ENCODE measurements around the gene AJAP1.

GRCh38 chr1:4687943-4688342, 33.5 kb downstream of the AJAP1 start:
- no peak for TF ChIP-seq CTCF (tag by site-specific recombination; IDR thresholded peaks at IDR 0.05)
- TF ChIP-seq KLF10 (tag by site-specific recombination; IDR thresholded peaks at IDR 0.05) = no peak
- no peak for TF ChIP-seq REPIN1 (tag by site-specific recombination; IDR thresholded peaks at IDR 0.05; ENCODE audit: low read depth)
- no peak for TF ChIP-seq PBX3 (CRISPR knock-in tag; IDR thresholded peaks at IDR 0.05)
- TF ChIP-seq GLI2 (tag by site-specific recombination; IDR thresholded peaks at IDR 0.05; ENCODE audit: borderline replicate concordance, low read depth) = no peak
- TF ChIP-seq ZNF449 (tag by site-specific recombination; IDR thresholded peaks at IDR 0.05) = no peak
- no peak for TF ChIP-seq TRIM28 (IDR thresholded peaks at IDR 0.05; ENCODE audit: borderline replicate concordance, low read length)
- no peak for TF ChIP-seq BCL6B (tag by site-specific recombination; IDR thresholded peaks at IDR 0.05)
